GM12878 (cell line): ENCODE data around the gene TEX2. TPM values are rescaled to one million over a fixed set of nuclear protein-coding genes. Genes with fewer than 3 reads are reported as not detected.

Source experiments
- BHLHE40 ChIP-seq, 2 experiments: fragments of 450-650 bp in 1 of 2; IDR thresholded peaks; 2 replicates each; pipeline ENCODE4 v1.6.1; 2011 to 2017; ENCODE audit warnings: low read depth in 2 of 2, borderline replicate concordance in 1 of 2, improper control_type of control experiment in 1 of 2, low read length in 1 of 2, mild to moderate bottlenecking in 1 of 2
- CHD2 ChIP-seq: IDR thresholded peaks from 2 replicates; pipeline ENCODE4 v1.6.1; 2011; ENCODE audit warnings: low read depth, low read length, improper control_type of control experiment, borderline replicate concordance
- DPF2 ChIP-seq: fragments of 450-650 bp; IDR thresholded peaks from 2 replicates; pipeline ENCODE4 v1.6.1; 2017; ENCODE audit warnings: mild to moderate bottlenecking
- EED ChIP-seq: sonication (generic); IDR thresholded peaks from 2 replicates; pipeline ENCODE4 v1.6.1; 2016; ENCODE audit warnings: antibody characterized with exemption, low read depth
- HDGF ChIP-seq: fragments of 450-650 bp; IDR thresholded peaks from 2 replicates; pipeline ENCODE4 v1.6.1; 2016; ENCODE audit warnings: antibody characterized with exemption
- IKZF2 ChIP-seq, 2 experiments: fragments of 450-650 bp; IDR thresholded peaks; 2 replicates each; pipeline ENCODE4 v1.6.1; 2017; ENCODE audit warnings: mild to moderate bottlenecking in 2 of 2, moderate library complexity in 2 of 2
- NBN ChIP-seq: fragments of 450-650 bp; IDR thresholded peaks from 2 replicates; pipeline ENCODE4 v1.6.1; 2016
- POLR2AphosphoS2 ChIP-seq: IDR thresholded peaks from 2 replicates; pipeline ENCODE4 v1.6.1; 2011; ENCODE audit warnings: low read depth, mild to moderate bottlenecking, low read length, improper control_type of control experiment, moderate library complexity
- RAD21 ChIP-seq: IDR thresholded peaks from 2 replicates; pipeline ENCODE4 v1.6.1; 2011; ENCODE audit warnings: mild to moderate bottlenecking, low read depth, low read length, moderate library complexity; ENCODE audit not compliant: insufficient read depth
- RELB ChIP-seq: fragments of 450-650 bp; IDR thresholded peaks from 2 replicates; pipeline ENCODE4 v1.6.1; 2017; ENCODE audit warnings: low read depth, mild to moderate bottlenecking, moderate library complexity
- SKIL ChIP-seq: fragments of 450-650 bp; IDR thresholded peaks from 2 replicates; pipeline ENCODE4 v1.6.1; 2017; ENCODE audit warnings: mild to moderate bottlenecking, low read depth, inconsistent platforms; ENCODE audit not compliant: poor library complexity, severe bottlenecking
- SPI1 ChIP-seq: IDR thresholded peaks from 2 replicates; pipeline ENCODE4 v1.6.1; 2011; ENCODE audit warnings: low read depth, mild to moderate bottlenecking, low read length, moderate library complexity, borderline replicate concordance; ENCODE audit not compliant: insufficient read depth
- TCF12 ChIP-seq: IDR thresholded peaks from 2 replicates; pipeline ENCODE4 v1.6.1; 2011; ENCODE audit warnings: low read depth, mild to moderate bottlenecking, low read length
- YY1 ChIP-seq: IDR thresholded peaks from 2 replicates; pipeline ENCODE4 v1.6.1; 2011; ENCODE audit warnings: low read depth, mild to moderate bottlenecking, low read length
- polyA plus RNA-seq, 11 experiments: library from polyadenylated mRNA; depleted of rRNA in 4 of 11; unstranded in 6 of 11; stranded (reverse) in 5 of 11; fragments of >200 nt; fragmentation: Nextera tagmentation in 4 of 11; fragmentation: Illumina TruSeq in 1 of 11; extraction: Ambion mirVana in 4 of 11; extraction: Trizol in 1 of 11; gene quantifications; 1 replicate in 1 of 11; 2 replicates in 10 of 11; pipeline versions ENCODE4 v1.2.1 to v1.2.3, GENCODE V29; 2011 to 2016; ENCODE audit warnings: inconsistent platforms in 2 of 11, missing spikeins in 2 of 11, low read depth in 1 of 11
- total RNA-seq, 4 experiments: library from RNA; depleted of rRNA in 3 of 4; stranded (reverse); fragments of >200 nt in 3 of 4; fragmentation: Illumina TruSeq in 1 of 4; extraction: Trizol in 1 of 4; gene quantifications; 2 replicates each; pipeline versions ENCODE4 v1.2.1 to v1.2.3, GENCODE V29; 2013 to 2021
- TF ChIP-seq, protein P1 (sequence below), 3 experiments: IDR thresholded peaks in 2 of 3; conservative IDR thresholded peaks in 1 of 3; 2 replicates each; pipeline ENCODE4 v1.5.1; 2011; ENCODE audit warnings: low read depth in 3 of 3, low read length in 3 of 3, mild to moderate bottlenecking in 3 of 3, control low read depth in 2 of 3, moderate library complexity in 2 of 3, inconsistent platforms in 1 of 3, mixed read lengths in 1 of 3; ENCODE audit not compliant: control insufficient read depth in 2 of 3, insufficient read depth in 1 of 3; ENCODE audit errors: extremely low read depth in 1 of 3

TEX2 gene
- total and polyA plus RNA-seq, 10 of the 15 experiments (the other 5 are each of a cell fraction or from before 2014, with no cell fraction given), result 3.8 to 19.9 (median 15.8) TPM

- TF ChIP-seq, protein P1, sequence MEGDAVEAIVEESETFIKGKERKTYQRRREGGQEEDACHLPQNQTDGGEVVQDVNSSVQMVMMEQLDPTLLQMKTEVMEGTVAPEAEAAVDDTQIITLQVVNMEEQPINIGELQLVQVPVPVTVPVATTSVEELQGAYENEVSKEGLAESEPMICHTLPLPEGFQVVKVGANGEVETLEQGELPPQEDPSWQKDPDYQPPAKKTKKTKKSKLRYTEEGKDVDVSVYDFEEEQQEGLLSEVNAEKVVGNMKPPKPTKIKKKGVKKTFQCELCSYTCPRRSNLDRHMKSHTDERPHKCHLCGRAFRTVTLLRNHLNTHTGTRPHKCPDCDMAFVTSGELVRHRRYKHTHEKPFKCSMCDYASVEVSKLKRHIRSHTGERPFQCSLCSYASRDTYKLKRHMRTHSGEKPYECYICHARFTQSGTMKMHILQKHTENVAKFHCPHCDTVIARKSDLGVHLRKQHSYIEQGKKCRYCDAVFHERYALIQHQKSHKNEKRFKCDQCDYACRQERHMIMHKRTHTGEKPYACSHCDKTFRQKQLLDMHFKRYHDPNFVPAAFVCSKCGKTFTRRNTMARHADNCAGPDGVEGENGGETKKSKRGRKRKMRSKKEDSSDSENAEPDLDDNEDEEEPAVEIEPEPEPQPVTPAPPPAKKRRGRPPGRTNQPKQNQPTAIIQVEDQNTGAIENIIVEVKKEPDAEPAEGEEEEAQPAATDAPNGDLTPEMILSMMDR (IDR thresholded peaks at IDR 0.05 in 2 of 3, conservative IDR thresholded peaks at IDR 0.05 in 1 of 3; ENCODE audit: control insufficient read depth in 2 of 3, extremely low read depth in 1 of 3, insufficient read depth in 1 of 3, low read depth in 3 of 3, low read length in 3 of 3), result 0 out of 6 replicates have a peak, but pooled peaks of 1 of the 3 experiments have one; percentile 6
- 0 out of 2 replicates have a peak, but pooled peaks have one; percentile 24 for TF ChIP-seq RELB
- 0 out of 2 replicates have a peak, but pooled peaks have one; percentile 39 for TF ChIP-seq POLR2AphosphoS2
- peak; percentile 16; the same call in 1 of the 2 replicates for TF ChIP-seq TCF12
- 0 out of 4 replicates have a peak, but pooled peaks of 1 of the 2 experiments have one; percentile 15 for TF ChIP-seq BHLHE40 (IDR thresholded peaks at IDR 0.05; ENCODE audit: borderline replicate concordance in 1 of 2, low read depth in 2 of 2, low read length in 1 of 2)
- 0 out of 2 replicates have a peak, but pooled peaks have one; percentile 19 for TF ChIP-seq DPF2
- TF ChIP-seq SPI1, result peak; percentile 57; the same call in 1 of the 2 replicates
- peak; percentile 27; the same call in 1 of the 2 replicates for TF ChIP-seq RAD21
- peak; percentile 41; the same call in 1 of the 2 replicates for TF ChIP-seq EED
- TF ChIP-seq HDGF, result peak; percentile 66; the same call in 1 of the 2 replicates
- TF ChIP-seq SKIL, result peak; percentile 13
- TF ChIP-seq YY1, result 0 out of 2 replicates have a peak, but pooled peaks have one; percentile 11
- 0 out of 2 replicates have a peak, but pooled peaks have one; percentile 53 for TF ChIP-seq NBN
- 0 out of 2 replicates have a peak, but pooled peaks have one; percentile 38 for TF ChIP-seq CHD2
- peak; percentile 57 to 62 for TF ChIP-seq IKZF2 (IDR thresholded peaks at IDR 0.05)
Measured at GRCh38 chr17:64120972-64121786, 141.9 kb downstream of the TEX2 start (continued).
